Osteocyte (in vitro differentiated cells): ENCODE results near the gene PIK3C2G. TPM values are rescaled to one million over a fixed set of nuclear protein-coding genes. Genes with fewer than 3 reads are reported as not detected.

ENCODE experiments used
- DNase-seq: peaks from one replicate; pipeline ENCODE4 v3.0.0; 2021; ENCODE audit warnings: mixed read lengths; ENCODE audit not compliant: unreplicated experiment; ENCODE audit errors: extremely low spot score
- H3K27ac Mint-ChIP-seq: one replicate; pipeline ENCODE4 v1.8.0; 2021; ENCODE audit warnings: mild to moderate bottlenecking, mixed read lengths; ENCODE audit not compliant: unreplicated experiment
- H3K27me3 Mint-ChIP-seq: one replicate; pipeline ENCODE4 v1.8.0; 2021; ENCODE audit warnings: mixed read lengths; ENCODE audit not compliant: unreplicated experiment
- H3K36me3 Mint-ChIP-seq: one replicate; pipeline ENCODE4 v1.8.0; 2021; ENCODE audit warnings: mixed read lengths; ENCODE audit not compliant: unreplicated experiment
- H3K4me1 Mint-ChIP-seq: one replicate; pipeline ENCODE4 v1.8.0; 2021; ENCODE audit warnings: mixed read lengths; ENCODE audit not compliant: unreplicated experiment
- H3K4me3 Mint-ChIP-seq: one replicate; pipeline ENCODE4 v1.8.0; 2021; ENCODE audit warnings: mild to moderate bottlenecking, moderate library complexity, mixed read lengths; ENCODE audit not compliant: unreplicated experiment
- H3K9me3 Mint-ChIP-seq: one replicate; pipeline ENCODE4 v1.8.0; 2021; ENCODE audit warnings: mixed read lengths; ENCODE audit not compliant: unreplicated experiment
- total RNA-seq: library from RNA; stranded (reverse); gene quantifications from 2 replicates; pipeline ENCODE4 v1.2.1, GENCODE V29; 2021
- TF ChIP-seq, protein P1 (sequence below): fragments of 200-600 bp; sonication (generic); IDR thresholded peaks from 2 replicates; pipeline ENCODE4 v1.5.0; 2021; ENCODE audit warnings: antibody characterized with exemption, mild to moderate bottlenecking, moderate library complexity

The PIK3C2G gene
- total RNA-seq, 1 donor from 2014 or later = not detected

DNA sequence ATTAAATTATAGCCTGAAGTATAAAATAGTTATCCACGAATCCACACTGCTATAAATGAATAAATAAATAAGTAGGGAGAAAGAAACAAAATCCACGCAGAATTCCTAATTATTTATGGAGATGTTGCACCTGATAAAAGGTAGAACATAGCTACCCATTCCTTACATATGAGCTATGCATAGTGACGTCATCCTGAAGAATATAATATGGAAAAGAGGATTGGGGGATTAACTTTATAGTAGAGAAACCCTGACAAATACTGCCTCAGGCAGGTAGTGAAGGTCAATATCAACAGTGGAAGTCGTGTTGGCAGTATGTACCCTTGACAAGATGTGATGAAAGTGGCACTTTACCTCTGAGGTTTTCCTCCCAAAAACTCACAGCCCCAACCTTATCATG is 394.0 kb downstream of the PIK3C2G start:
- Mint-ChIP-seq H3K27ac (no peak overlapping the region), H3K4me3 (no peak overlapping the region), H3K27me3 (no peaks in the 10 kb centered on the region), H3K36me3 (no peaks in the 10 kb centered on the region), H3K4me1 (no peaks in the 10 kb centered on the region), H3K9me3 (peaks cover 8% of the 10 kb centered on the region)
- no peak for DNase-seq
- TF ChIP-seq, protein P1, sequence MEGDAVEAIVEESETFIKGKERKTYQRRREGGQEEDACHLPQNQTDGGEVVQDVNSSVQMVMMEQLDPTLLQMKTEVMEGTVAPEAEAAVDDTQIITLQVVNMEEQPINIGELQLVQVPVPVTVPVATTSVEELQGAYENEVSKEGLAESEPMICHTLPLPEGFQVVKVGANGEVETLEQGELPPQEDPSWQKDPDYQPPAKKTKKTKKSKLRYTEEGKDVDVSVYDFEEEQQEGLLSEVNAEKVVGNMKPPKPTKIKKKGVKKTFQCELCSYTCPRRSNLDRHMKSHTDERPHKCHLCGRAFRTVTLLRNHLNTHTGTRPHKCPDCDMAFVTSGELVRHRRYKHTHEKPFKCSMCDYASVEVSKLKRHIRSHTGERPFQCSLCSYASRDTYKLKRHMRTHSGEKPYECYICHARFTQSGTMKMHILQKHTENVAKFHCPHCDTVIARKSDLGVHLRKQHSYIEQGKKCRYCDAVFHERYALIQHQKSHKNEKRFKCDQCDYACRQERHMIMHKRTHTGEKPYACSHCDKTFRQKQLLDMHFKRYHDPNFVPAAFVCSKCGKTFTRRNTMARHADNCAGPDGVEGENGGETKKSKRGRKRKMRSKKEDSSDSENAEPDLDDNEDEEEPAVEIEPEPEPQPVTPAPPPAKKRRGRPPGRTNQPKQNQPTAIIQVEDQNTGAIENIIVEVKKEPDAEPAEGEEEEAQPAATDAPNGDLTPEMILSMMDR = no peak

DNA sequence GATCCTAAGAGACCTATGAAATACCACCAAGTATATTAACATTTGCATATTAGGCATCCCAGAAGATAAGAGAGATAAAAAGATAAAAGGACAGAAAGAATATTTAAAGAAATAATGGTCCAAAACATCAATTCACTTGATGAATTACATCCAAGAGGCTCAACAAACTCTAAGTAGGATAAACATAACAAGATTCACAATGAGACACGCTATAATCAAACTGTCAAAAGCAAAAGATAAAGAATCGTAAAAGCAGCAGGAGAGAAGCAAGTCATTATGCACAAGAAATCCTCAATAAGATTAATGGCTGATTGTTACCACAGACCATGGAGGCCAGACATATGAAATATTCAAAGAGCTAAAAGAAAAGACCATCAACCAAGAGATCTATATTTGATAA is 396.9 kb downstream of the PIK3C2G start:
- Mint-ChIP-seq H3K9me3 (peaks cover 25% of the 10 kb centered on the region), H3K36me3 (no peaks in the 10 kb centered on the region)

DNA sequence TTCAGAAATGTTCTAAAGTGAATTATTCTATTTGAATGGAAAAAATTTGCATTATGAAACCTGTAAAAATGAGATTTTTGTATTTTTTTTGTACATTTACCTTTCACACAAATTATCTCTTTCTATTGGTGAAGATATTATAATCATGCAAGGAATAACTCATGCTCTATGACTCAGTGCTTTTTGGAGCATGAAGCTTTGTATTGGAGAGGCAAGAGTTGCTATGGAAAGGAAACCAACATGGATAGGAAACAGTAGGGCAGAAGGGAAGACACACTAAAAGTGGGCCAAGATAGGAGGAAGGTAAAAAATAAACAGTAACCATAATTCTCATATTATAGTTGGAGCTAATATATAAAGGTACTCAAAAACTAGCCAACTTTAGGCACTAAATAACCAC is 397.5 kb downstream of the PIK3C2G start:
- H3K4me1 Mint-ChIP-seq = no peaks in the 10 kb centered on the region
- peaks cover 25% of the 10 kb centered on the region for H3K9me3 Mint-ChIP-seq
- no peak for DNase-seq
- no peak overlapping the region for H3K4me3 Mint-ChIP-seq
- no peak overlapping the region for H3K27ac Mint-ChIP-seq
- TF ChIP-seq, protein P1 = no peak
- H3K36me3 Mint-ChIP-seq = no peaks in the 10 kb centered on the region
- H3K27me3 Mint-ChIP-seq = no peaks in the 10 kb centered on the region

More for the DNA sequence above, 396.9 kb downstream of the PIK3C2G start:
- Mint-ChIP-seq H3K4me3 (no peak overlapping the region), H3K27me3 (no peaks in the 10 kb centered on the region), H3K4me1 (no peaks in the 10 kb centered on the region), H3K27ac (no peak overlapping the region)
- TF ChIP-seq, protein P1 = no peak
- DNase-seq = no peak

DNA sequence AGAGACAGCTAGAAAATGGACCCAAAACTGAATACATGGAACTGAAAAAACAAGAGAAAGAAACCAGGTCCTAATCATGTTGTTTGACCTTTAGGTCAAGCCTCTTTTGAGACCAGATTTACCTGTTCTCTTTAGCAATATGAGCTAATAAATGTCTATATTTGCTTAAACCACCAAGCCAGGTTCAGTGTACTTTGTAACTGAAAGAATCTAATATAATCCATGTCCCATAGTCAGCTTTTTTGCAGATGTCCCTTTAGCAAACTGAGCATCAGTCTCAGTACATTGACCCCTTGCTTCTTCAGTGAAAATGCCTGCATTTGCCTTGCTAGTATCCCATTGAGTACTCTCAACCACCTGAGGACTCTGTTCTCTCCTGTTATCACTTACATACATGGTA is 414.8 kb downstream of the PIK3C2G start:
- no peaks in the 10 kb centered on the region for H3K36me3 Mint-ChIP-seq
- no peak overlapping the region for H3K27ac Mint-ChIP-seq
- H3K4me1 Mint-ChIP-seq = no peaks in the 10 kb centered on the region
- TF ChIP-seq, protein P1 = no peak
- H3K4me3 Mint-ChIP-seq = no peak overlapping the region
- no peaks in the 10 kb centered on the region for H3K27me3 Mint-ChIP-seq
- DNase-seq = no peak
- H3K9me3 Mint-ChIP-seq = peaks cover 3% of the 10 kb centered on the region

DNA sequence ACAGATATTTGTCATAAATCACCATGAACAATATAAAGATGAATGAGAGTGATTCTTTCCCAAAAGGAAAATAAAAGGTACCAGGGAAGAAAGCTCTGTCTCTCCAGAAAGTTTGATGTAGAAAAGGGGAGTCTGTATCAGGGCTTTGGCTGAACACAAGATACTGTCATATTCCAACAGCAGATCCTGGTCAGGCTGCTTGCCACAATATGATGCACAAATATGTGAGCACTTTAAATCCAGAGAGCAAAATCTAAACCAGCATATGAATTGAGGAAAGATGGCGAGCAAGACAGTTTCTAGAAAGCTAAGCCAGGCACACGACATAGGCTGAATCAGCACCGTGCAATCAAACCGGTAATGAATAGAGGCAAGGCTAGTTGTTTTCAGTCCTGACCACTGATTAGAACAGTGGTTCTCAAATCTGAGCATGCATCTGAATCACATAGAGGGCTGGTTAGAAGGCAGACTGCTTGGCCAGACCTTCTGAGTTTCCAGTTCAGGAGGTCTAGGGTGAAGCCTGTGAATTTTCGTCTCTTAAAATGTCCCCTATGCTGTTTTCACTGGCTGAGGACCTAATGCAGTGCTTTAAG is 415.8 kb downstream of the PIK3C2G start:
- peaks cover 3% of the 10 kb centered on the region for H3K9me3 Mint-ChIP-seq
- no peak overlapping the region for H3K27ac Mint-ChIP-seq
- no peak overlapping the region for H3K4me3 Mint-ChIP-seq
- no peaks in the 10 kb centered on the region for H3K4me1 Mint-ChIP-seq
- DNase-seq = no peak
- H3K36me3 Mint-ChIP-seq = no peaks in the 10 kb centered on the region
- TF ChIP-seq, protein P1 = no peak
- no peaks in the 10 kb centered on the region for H3K27me3 Mint-ChIP-seq
